ENCODE measurements around the gene NTF4.

NTF4 gene

DNA sequence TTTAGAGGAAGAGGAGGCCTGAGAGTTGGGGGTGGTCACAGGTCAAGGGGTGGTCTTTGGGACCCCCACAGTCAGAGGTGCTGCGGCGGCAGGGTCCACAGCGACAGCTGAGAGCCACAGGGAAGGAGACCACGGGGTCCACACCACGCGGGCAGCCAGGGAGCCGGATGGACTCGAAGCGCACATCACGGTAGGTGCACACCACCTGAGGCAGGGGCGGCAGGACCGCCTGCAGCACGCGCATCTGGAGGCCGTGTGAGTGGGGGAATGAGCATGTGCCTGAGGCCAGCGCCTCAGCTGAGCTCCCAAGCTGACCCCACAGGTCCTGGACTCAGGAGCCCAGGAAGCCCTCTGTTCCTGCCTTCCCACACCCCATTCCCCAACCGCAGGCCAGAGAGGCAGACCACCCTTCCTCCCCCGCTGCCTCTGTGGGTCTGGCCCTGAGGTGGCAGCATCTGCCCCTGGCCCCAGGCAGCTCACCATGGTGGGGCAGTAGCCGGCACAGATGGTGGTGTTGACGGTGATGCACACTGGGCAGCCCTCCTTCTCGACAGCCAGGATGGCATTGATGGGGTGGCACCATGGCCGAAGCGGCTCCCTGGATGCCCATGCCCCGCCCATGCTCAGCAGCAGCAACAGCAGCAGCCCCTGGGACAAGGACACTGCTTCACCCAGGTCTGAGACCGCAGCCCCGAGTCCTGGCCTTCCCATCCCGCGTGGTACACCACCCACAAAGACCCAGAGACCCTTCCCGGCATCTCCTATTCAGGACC lies 48.4 kb downstream of the NTF4 start:
- ChIA-PET CTCF (interaction anchor here (0.6 kb wide), 1 partner anchor 57 kb away, joined by 3 read pairs; the partner anchor contains the start of gene KCNA7), POLR2A (no interaction called here)
- DNase-seq (ENCODE audit: extremely low spot score) = no peak
- TF ChIP-seq TARDBP (IDR thresholded peaks at IDR 0.05) = no peak
- TF ChIP-seq, protein P1, sequence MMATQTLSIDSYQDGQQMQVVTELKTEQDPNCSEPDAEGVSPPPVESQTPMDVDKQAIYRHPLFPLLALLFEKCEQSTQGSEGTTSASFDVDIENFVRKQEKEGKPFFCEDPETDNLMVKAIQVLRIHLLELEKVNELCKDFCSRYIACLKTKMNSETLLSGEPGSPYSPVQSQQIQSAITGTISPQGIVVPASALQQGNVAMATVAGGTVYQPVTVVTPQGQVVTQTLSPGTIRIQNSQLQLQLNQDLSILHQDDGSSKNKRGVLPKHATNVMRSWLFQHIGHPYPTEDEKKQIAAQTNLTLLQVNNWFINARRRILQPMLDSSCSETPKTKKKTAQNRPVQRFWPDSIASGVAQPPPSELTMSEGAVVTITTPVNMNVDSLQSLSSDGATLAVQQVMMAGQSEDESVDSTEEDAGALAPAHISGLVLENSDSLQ (IDR thresholded peaks at IDR 0.05) = no peak
- no peak for TF ChIP-seq SUZ12 (IDR thresholded peaks at IDR 0.05)
- no peak for TF ChIP-seq NFRKB (IDR thresholded peaks at IDR 0.05)
- TF ChIP-seq SP1 (IDR thresholded peaks at IDR 0.05) = no peak
- no peak for TF ChIP-seq FOXM1 (IDR thresholded peaks at IDR 0.05; ENCODE audit: borderline replicate concordance)
- no peak for TF ChIP-seq FOXK2 (IDR thresholded peaks at IDR 0.05)
- no peak for TF ChIP-seq ZNF384 (IDR thresholded peaks at IDR 0.05)
- TF ChIP-seq FOXA1 (IDR thresholded peaks at IDR 0.05) = no peak
- no peak for TF ChIP-seq LEF1 (IDR thresholded peaks at IDR 0.05; ENCODE audit: borderline replicate concordance)
- TF ChIP-seq L3MBTL2 (conservative IDR thresholded peaks at IDR 0.05) = no peak
- TF ChIP-seq ELF4 (IDR thresholded peaks at IDR 0.05) = no peak
- TF ChIP-seq BHLHE40 (IDR thresholded peaks at IDR 0.05; ENCODE audit: borderline replicate concordance) = no peak
- TF ChIP-seq CTBP1 (IDR thresholded peaks at IDR 0.05; ENCODE audit: borderline replicate concordance) = no peak
- TF ChIP-seq ARNT (IDR thresholded peaks at IDR 0.05) = no peak
- no peak for TF ChIP-seq HDGF (IDR thresholded peaks at IDR 0.05; ENCODE audit: borderline replicate concordance)

DNA sequence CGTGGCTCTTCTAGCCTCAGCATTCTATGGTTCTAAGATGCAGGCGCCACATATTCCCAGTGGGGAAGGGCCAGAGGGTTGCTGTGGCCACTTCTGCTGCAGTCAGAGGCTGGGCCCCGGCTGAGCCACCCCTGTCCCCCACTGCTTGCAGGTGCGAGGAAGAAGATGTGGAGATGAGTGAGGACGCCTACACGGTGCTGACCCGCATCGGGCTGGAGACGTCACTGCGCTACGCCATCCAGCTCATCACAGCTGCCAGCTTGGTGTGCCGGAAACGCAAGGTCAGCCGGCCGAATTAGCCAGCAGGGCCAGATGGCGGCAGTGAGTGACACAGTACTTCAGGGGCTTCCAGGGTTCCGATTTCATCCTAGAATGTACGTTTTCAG lies 49.8 kb downstream of the NTF4 start:
- no peak for DNase-seq (ENCODE audit: extremely low spot score)
- POLR2A ChIA-PET = no interaction called here
- CTCF ChIA-PET = no interaction called here
- TF ChIP-seq FOXK2 (IDR thresholded peaks at IDR 0.05) (no peak), FOXM1 (IDR thresholded peaks at IDR 0.05; ENCODE audit: borderline replicate concordance) (no peak), L3MBTL2 (conservative IDR thresholded peaks at IDR 0.05) (no peak), SUZ12 (IDR thresholded peaks at IDR 0.05) (no peak), FOXA1 (IDR thresholded peaks at IDR 0.05) (no peak), CTBP1 (IDR thresholded peaks at IDR 0.05; ENCODE audit: borderline replicate concordance) (no peak), LEF1 (IDR thresholded peaks at IDR 0.05; ENCODE audit: borderline replicate concordance) (no peak), ARNT (IDR thresholded peaks at IDR 0.05) (no peak), ELF4 (IDR thresholded peaks at IDR 0.05) (no peak), BHLHE40 (IDR thresholded peaks at IDR 0.05; ENCODE audit: borderline replicate concordance) (no peak), TARDBP (IDR thresholded peaks at IDR 0.05) (no peak), SP1 (IDR thresholded peaks at IDR 0.05) (no peak)
- TF ChIP-seq, protein P1 (IDR thresholded peaks at IDR 0.05) = no peak

DNA sequence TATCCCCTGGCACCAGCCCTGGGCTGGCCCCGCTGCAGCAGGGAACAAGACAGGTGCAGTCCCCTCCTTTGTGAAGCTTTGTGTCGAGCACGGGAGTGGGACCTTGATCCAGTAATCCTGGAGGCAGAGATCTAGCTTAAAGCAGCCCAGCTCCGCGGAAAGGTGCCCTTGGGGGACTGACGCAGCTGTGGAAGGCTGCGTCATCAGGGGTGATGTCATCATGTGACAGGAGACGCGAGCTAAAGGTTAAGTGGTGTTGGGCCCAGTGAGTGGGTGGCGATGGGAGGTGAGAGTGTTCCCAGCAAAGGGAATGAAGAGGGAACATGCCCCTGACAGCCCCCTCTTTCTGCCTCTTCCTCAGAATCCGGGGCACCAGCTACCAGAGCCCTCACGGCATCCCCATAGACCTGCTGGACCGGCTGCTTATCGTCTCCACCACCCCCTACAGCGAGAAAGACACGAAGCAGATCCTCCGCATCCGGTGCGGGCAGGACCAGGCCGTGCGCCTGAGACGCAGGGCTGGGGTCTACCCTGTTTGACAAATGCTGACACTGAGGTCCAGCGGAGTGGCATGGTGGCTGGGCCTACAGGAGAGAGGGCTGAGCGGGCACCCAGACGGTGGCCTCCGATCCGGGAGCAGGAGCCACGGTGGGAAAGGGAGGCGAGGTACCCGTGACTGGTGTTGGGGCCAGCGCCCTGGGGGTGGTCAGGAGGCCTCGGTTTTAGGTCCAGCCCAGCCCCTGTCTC lies 50.3 kb downstream of the NTF4 start:
- POLR2A ChIA-PET = no interaction called here
- no peak for DNase-seq (ENCODE audit: extremely low spot score)
- TF ChIP-seq L3MBTL2 (conservative IDR thresholded peaks at IDR 0.05) = no peak
- TF ChIP-seq NFRKB (IDR thresholded peaks at IDR 0.05) = no peak
- TF ChIP-seq SP1 (IDR thresholded peaks at IDR 0.05) = no peak
- TF ChIP-seq CTBP1 (IDR thresholded peaks at IDR 0.05; ENCODE audit: borderline replicate concordance) = no peak
- no peak for TF ChIP-seq HDGF (IDR thresholded peaks at IDR 0.05; ENCODE audit: borderline replicate concordance)
- no peak for TF ChIP-seq TARDBP (IDR thresholded peaks at IDR 0.05)
- TF ChIP-seq FOXM1 (IDR thresholded peaks at IDR 0.05; ENCODE audit: borderline replicate concordance) = no peak
- TF ChIP-seq SUZ12 (IDR thresholded peaks at IDR 0.05) = no peak
- TF ChIP-seq LEF1 (IDR thresholded peaks at IDR 0.05; ENCODE audit: borderline replicate concordance) = no peak
- TF ChIP-seq, protein P1 (IDR thresholded peaks at IDR 0.05) = no peak
- no peak for TF ChIP-seq ELF4 (IDR thresholded peaks at IDR 0.05)
- TF ChIP-seq FOXK2 (IDR thresholded peaks at IDR 0.05) = no peak
- no peak for TF ChIP-seq ARNT (IDR thresholded peaks at IDR 0.05)
- TF ChIP-seq ZNF384 (IDR thresholded peaks at IDR 0.05) = no peak
- TF ChIP-seq FOXA1 (IDR thresholded peaks at IDR 0.05) = no peak
- TF ChIP-seq BHLHE40 (IDR thresholded peaks at IDR 0.05; ENCODE audit: borderline replicate concordance) = no peak
- CTCF ChIA-PET = interaction anchor here (1.5 kb wide), 1 partner anchor 14 kb away, joined by 7 read pairs; no protein-coding TSS in a partner anchor

DNA sequence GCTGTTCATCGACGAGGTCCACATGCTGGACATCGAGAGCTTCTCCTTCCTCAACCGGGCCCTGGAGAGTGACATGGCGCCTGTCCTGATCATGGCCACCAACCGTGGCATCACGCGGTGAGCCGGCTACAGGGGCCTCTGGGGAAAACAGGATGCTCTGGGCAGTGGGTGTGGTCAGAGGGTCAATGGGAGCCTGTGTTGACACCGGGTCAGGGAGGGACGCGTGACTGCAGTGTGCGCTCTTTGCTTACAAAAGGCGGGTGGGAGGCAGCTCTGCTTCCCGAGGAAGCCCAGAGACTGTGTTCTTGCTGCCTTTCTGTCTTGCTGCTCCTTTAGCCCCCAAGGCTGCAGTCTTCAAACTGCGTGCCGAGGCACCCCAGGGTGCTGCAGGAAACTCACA lies 53.4 kb downstream of the NTF4 start:
- no peak for DNase-seq (ENCODE audit: extremely low spot score)
- TF ChIP-seq ARNT (IDR thresholded peaks at IDR 0.05) (no peak), ZNF384 (IDR thresholded peaks at IDR 0.05) (no peak), CTBP1 (IDR thresholded peaks at IDR 0.05; ENCODE audit: borderline replicate concordance) (no peak)
- CTCF ChIA-PET = no interaction called here
- POLR2A ChIA-PET = no interaction called here
